NCI-H2196 (cell line): ENCODE results near the gene OR6K6.

Experiments used
- DNase-seq: peaks from one replicate; lab custom pipeline; 2025; ENCODE audit not compliant: unreplicated experiment; lab: John Stamatoyannopoulos, UW

Gene OR6K6

GRCh38 chr1:158754420-158754819, at the start of gene OR6K6:
OR6K6 (plus strand) TSS chr1:158754720; CDS start chr1:158754888, 168 bp downstream.
- DNase-seq = no peak

- no peak for DNase-seq
Observed at GRCh38 chr1:158706096-158706495, 48.4 kb upstream of the OR6K6 start.

GRCh38 chr1:158711098-158711497, 43.4 kb upstream of the OR6K6 start:
- no peak for DNase-seq

GRCh38 chr1:158714754-158715153, 39.8 kb upstream of the OR6K6 start:
- DNase-seq = no peak

GRCh38 chr1:158716335-158716734, 38.2 kb upstream of the OR6K6 start:
- DNase-seq = no peak

- DNase-seq = no peak
Observed at GRCh38 chr1:158717344-158717743, 37.2 kb upstream of the OR6K6 start.

GRCh38 chr1:158719664-158720063, 34.9 kb upstream of the OR6K6 start:
- no peak for DNase-seq

DNA sequence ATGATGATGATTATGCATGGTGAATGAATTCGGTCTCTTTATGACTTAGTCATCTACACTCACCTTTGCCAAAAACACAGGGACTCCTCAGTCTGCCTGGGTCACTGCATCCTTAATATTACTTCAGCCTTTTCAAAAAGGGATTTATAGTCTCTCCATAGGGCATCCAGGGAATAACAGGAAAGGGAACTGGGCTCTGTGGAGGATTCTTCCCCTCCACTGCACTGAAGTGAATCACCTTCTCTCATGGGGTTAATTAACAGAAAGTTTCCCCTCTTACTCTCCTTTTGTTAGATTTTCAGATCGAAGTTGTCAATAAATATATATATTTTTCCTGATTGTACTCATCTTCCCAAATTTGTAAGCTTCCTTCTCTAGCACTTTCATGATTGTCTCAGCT, 33.9 kb upstream of the OR6K6 start, which contains the start of gene OR6K3:
OR6K3 (minus strand) TSS at position 101 of the 400 bp plus-strand sequence. CDS start 2,605 bp downstream, outside the sequence.
- DNase-seq = no peak

- DNase-seq = no peak
Observed at GRCh38 chr1:158724442-158724841, 30.1 kb upstream of the OR6K6 start.

GRCh38 chr1:158728510-158729225, 25.9 kb upstream of the OR6K6 start:
- DNase-seq = no peak

DNA sequence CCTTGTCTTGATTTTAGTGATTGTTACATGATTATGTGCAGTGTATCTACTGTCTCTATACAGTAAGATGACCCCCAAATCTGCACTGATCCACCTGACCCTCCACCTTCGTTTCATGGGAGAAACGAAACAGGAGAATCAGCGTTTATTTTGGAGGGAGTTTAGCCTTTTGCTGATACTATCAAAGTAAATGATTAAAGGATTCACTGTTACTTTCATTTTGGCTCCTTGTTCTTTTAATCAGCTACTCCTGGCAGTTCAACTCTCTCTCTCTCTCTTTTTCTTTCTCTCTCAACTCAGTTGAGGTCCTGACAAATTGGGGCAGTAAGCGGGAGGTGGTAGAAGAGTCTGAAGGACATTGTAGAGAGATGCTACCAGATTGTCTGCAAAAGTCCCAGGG, 24.1 kb upstream of the OR6K6 start:
- no peak for DNase-seq

GRCh38 chr1:158731707-158732106, 22.8 kb upstream of the OR6K6 start:
- no peak for DNase-seq

- no peak for DNase-seq
Observed at GRCh38 chr1:158732524-158732923, 22.0 kb upstream of the OR6K6 start.

DNA sequence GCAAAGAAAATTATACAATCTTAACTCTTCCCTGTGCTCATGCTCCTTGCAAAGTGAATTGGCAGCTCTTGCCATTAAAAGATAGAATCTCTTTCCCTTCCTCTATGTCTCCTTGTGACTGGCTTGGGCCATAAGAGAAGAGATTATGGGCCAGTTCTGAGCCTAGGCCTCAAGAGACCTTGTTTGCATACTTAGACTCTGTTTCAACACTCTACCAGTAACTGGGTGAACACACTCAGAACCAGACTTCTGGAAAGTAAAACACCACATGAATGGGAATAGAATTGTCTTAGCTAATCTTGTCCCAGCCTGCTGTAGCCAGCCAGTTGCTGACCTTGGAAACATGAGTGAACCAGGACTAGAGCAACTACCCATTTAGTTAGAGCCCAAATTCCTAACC, 18.7 kb upstream of the OR6K6 start:
- DNase-seq = no peak

- no peak for DNase-seq
Observed at GRCh38 chr1:158752155-158752712, 2.3 kb upstream of the OR6K6 start.

DNA sequence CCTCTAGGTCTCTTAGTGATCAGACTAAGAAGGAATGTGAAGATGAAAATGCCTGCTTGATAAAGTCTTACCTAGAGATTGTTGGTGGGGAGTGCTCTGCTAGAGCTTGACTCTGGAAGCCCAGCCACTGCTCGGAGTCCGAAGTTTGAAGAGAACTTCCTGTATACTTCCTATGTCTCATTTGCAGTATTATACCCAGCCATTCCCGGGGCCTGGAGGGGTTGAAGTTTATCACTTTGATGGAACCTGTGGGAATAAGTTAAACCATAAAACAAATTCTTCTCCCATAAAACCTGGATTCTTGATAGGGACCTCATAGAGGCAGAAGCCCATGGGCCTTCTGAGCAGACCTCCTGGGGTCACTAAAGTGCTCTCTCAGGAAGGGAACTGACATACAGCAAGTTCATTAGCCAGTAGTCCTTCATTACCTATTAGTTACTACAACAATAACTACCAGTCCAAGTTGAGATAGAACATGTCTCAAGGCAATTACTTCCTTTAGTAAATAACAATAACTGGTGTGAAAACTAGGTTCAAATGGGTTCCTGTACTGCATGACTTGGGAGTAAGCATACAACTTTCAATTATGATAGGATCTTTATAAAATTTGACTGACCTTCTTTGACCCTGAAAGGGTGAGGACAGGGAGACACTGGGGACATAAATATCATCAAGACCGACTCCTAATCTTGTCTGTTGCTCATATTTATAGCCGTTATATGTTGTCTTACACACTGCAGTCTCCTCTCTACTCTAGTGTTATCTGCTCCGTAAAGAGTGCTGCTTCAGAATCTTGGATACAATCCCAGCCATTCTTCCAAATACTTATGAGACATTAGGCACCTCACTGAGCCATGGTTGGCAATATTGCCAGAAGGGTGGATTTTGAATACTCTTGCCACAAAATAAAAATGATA, 17.7 kb downstream of the OR6K6 start, which contains the start of gene OR6N1:
OR6N1 (minus strand) TSS at position 246 of the 917 bp plus-strand sequence. CDS start 5,513 bp downstream, outside the sequence.
- DNase-seq = no peak

DNA sequence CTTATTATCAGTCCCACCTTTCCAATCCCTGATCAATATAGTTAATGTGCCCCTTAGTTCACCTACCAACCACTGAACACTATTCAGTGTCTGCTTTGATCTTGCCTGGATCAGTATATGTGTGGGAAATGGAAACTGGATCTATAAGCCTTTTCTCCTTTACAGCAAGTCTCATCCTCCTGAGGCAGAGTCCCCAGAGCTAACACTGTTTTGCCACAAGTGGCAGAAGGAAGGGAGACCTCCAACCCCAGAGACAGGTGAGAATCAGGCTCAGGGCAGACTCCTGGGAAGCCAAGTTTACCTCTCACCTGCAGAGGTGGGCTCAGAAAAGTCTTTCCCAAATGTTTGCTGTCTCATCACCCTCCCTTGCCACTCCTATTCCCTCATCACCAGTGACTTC, 26.6 kb downstream of the OR6K6 start, which contains the start of gene OR6N2:
OR6N2 (minus strand) TSS at position 101 of the 400 bp plus-strand sequence. CDS start 3,569 bp downstream, outside the sequence.
- no peak for DNase-seq

- no peak for DNase-seq
Observed at GRCh38 chr1:158793604-158794003, 39.1 kb downstream of the OR6K6 start.

- no peak for DNase-seq
Observed at GRCh38 chr1:158794247-158794646, 39.7 kb downstream of the OR6K6 start.

DNA sequence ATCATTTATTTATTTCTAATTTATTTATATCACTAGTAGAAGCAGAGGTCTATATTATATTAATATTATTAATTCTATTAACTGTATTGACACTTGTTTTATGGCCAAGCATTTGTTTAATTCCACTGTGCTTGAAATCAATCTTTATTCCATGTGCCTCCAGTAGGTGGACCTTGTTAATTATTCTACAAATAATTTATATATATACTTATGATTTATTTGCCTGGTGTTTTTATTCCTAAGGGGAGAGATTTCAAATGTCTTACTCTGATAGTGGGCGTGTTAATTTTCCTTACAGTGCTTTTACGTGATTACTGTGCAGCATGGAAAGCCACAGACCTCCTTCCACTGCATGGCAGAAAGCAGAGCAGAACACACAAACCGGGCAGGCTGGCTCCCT, 44.0 kb downstream of the OR6K6 start:
- no peak for DNase-seq

DNA sequence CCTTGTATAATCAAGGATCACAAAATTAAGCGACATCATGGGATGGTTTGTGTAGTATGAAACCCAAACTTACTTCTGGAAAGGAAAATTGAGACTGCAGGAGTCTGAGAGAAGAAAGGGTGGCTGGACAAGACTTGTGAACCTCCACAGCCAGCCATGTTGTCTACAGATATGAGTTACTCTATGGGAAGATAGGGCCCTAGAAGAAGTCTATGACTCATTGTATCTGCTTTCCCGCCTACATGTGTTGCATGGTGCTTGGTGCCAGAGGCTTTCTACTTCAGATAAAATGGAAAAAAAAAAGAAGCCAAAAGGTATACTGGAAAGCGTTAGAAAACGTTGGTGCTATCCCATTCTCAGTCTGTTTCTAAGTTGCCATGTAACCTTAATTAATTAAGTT, 45.2 kb downstream of the OR6K6 start:
- DNase-seq = no peak
